Liver (tissue), 9 donors: ENCODE data around the gene KCNA10. TPM values are rescaled to one million over a fixed set of nuclear protein-coding genes. Genes with fewer than 3 reads are reported as not detected.

Experiments
- DNase-seq: peaks from one replicate; pipeline ENCODE4 v3.0.0-alpha.2; 2017; ENCODE audit warnings: low spot score
- H3K27ac ChIP-seq, 2 donors: one replicate each; pipeline ENCODE4 v1.7.0; 2013; ENCODE audit warnings: inconsistent platforms in 2 of 2, low read length in 2 of 2, control low read depth in 1 of 2, low read depth in 1 of 2, mild to moderate bottlenecking in 1 of 2
- H3K27me3 ChIP-seq, 4 donors: one replicate each; pipeline versions ENCODE4 v1.6.1 to v1.7.0; 2013; ENCODE audit warnings: low read length in 3 of 4, inconsistent platforms in 1 of 4, mild to moderate bottlenecking in 1 of 4, moderate library complexity in 1 of 4; ENCODE audit not compliant: control insufficient read depth in 4 of 4, insufficient read depth in 4 of 4
- H3K36me3 ChIP-seq, 4 donors: one replicate each; pipeline versions ENCODE4 v1.6.1 to v1.7.0; 2013; ENCODE audit warnings: low read length in 3 of 4, mild to moderate bottlenecking in 3 of 4, low read depth in 1 of 4, moderate library complexity in 1 of 4; ENCODE audit not compliant: control insufficient read depth in 4 of 4, insufficient read depth in 3 of 4
- H3K4me1 ChIP-seq, 4 donors: one replicate each; pipeline versions ENCODE4 v1.6.1 to v1.7.0; 2013; ENCODE audit warnings: low read length in 3 of 4, mild to moderate bottlenecking in 3 of 4, moderate library complexity in 1 of 4; ENCODE audit not compliant: control insufficient read depth in 4 of 4, insufficient read depth in 4 of 4
- H3K4me3 ChIP-seq, 3 donors: one replicate each; pipeline versions ENCODE4 v1.6.1 to v1.7.0; 2013; ENCODE audit warnings: low read length in 3 of 3, control low read depth in 1 of 3, low read depth in 1 of 3, mild to moderate bottlenecking in 1 of 3
- H3K9ac ChIP-seq, 2 donors: one replicate each; pipeline ENCODE4 v1.7.0; 2013; ENCODE audit warnings: low read length in 2 of 2, mild to moderate bottlenecking in 2 of 2, moderate library complexity in 2 of 2, control low read depth in 1 of 2, low read depth in 1 of 2
- H3K9me3 ChIP-seq, 4 donors: one replicate each; pipeline versions ENCODE4 v1.6.1 to v1.7.0; 2013; ENCODE audit warnings: low read length in 3 of 4; ENCODE audit not compliant: control insufficient read depth in 4 of 4
- EGR1 ChIP-seq, 2 donors: IDR thresholded peaks; 2 replicates each; pipeline ENCODE4 v1.6.1; 2016 to 2018; ENCODE audit warnings: antibody characterized with exemption in 2 of 2, low read depth in 2 of 2
- FOXA1 ChIP-seq: IDR thresholded peaks from 2 replicates; pipeline ENCODE4 v1.6.1; 2016; ENCODE audit warnings: antibody characterized with exemption
- FOXA2 ChIP-seq: IDR thresholded peaks from 2 replicates; pipeline ENCODE4 v1.6.1; 2016; ENCODE audit warnings: antibody characterized with exemption
- GABPA ChIP-seq, 2 donors: IDR thresholded peaks in 1 of 2; conservative IDR thresholded peaks in 1 of 2; 2 replicates each; pipeline ENCODE4 v1.6.1; 2016; ENCODE audit warnings: antibody characterized with exemption in 2 of 2, mild to moderate bottlenecking in 1 of 2, moderate library complexity in 1 of 2
- HNF4A ChIP-seq, 2 donors: conservative IDR thresholded peaks; 2 replicates each; pipeline ENCODE4 v1.6.1; 2016; ENCODE audit warnings: antibody characterized with exemption in 2 of 2, mild to moderate bottlenecking in 2 of 2
- HNF4G ChIP-seq: IDR thresholded peaks from 2 replicates; pipeline ENCODE4 v1.6.1; 2016; ENCODE audit warnings: antibody characterized with exemption
- NR2F2 ChIP-seq: IDR thresholded peaks from 2 replicates; pipeline ENCODE4 v1.6.1; 2016; ENCODE audit warnings: antibody characterized with exemption
- RAD21 ChIP-seq, 2 donors: IDR thresholded peaks; 2 replicates each; pipeline ENCODE4 v1.6.1; 2016; ENCODE audit warnings: antibody characterized with exemption in 2 of 2, mild to moderate bottlenecking in 2 of 2
- RXRA ChIP-seq, 2 donors: IDR thresholded peaks; 2 replicates each; pipeline ENCODE4 v1.6.1; 2017 to 2018; ENCODE audit warnings: antibody characterized with exemption in 2 of 2, mild to moderate bottlenecking in 1 of 2
- SP1 ChIP-seq: IDR thresholded peaks from 2 replicates; pipeline ENCODE4 v1.6.1; 2018; ENCODE audit warnings: antibody characterized with exemption, mild to moderate bottlenecking
- TAF1 ChIP-seq: conservative IDR thresholded peaks from 2 replicates; pipeline ENCODE4 v1.6.1; 2016; ENCODE audit warnings: antibody characterized with exemption, mild to moderate bottlenecking
- YY1 ChIP-seq: IDR thresholded peaks from 2 replicates; pipeline ENCODE4 v1.6.1; 2016; ENCODE audit warnings: antibody characterized with exemption, mild to moderate bottlenecking
- WGBS: extraction: QIAGEN DNeasy Blood & Tissue Kit; methylation state at CpG from one replicate; pipeline ENCODE4 v1.1.7; 2013; 5-methylcytosine and 5-hydroxymethylcytosine counted together
- polyA plus RNA-seq, 2 donors: library from polyadenylated mRNA; stranded (reverse) in 1 of 2; unstranded in 1 of 2; fragments of 200-250 nt in 1 of 2; fragments of >200 nt in 1 of 2; fragmentation: Nextera tagmentation in 1 of 2; extraction: Ambion mirVana in 1 of 2; gene quantifications; one replicate each; pipeline versions ENCODE4 v1.2.1 to v1.2.3, GENCODE V29; 2013 to 2015
- total RNA-seq, 2 donors: library from RNA; depleted of rRNA; stranded (reverse); fragments of >200 nt; gene quantifications; one replicate each; pipeline ENCODE4 v1.2.3, GENCODE V29; 2014
- TF ChIP-seq, protein P1 (sequence below): IDR thresholded peaks from 2 replicates; pipeline ENCODE4 v1.6.1; 2016; ENCODE audit warnings: antibody characterized with exemption
- TF ChIP-seq, protein P2 (sequence below): IDR thresholded peaks from 2 replicates; pipeline ENCODE4 v1.6.1; 2016; ENCODE audit warnings: antibody characterized with exemption
- TF ChIP-seq, protein P3 (sequence below): IDR thresholded peaks from 2 replicates; pipeline ENCODE4 v1.6.1; 2016; ENCODE audit warnings: antibody characterized with exemption
- TF ChIP-seq, protein P4 (sequence below): IDR thresholded peaks from 2 replicates; pipeline ENCODE4 v1.6.1; 2016; ENCODE audit warnings: antibody characterized with exemption, mild to moderate bottlenecking
- TF ChIP-seq, protein P5 (sequence below): fragments of 150-350 bp; IDR thresholded peaks from 2 replicates; pipeline ENCODE4 v1.5.1; 2017; ENCODE audit warnings: improper control_type of control experiment, low read depth, low read length; ENCODE audit not compliant: missing input control
- donor health status: healthy.
- donor health status: healthy.
- donor health status: healthy.
- donor health status: healthy.
- donor health status: healthy.

Gene KCNA10
- total and polyA plus RNA-seq, 4 donors: not detected

DNA sequence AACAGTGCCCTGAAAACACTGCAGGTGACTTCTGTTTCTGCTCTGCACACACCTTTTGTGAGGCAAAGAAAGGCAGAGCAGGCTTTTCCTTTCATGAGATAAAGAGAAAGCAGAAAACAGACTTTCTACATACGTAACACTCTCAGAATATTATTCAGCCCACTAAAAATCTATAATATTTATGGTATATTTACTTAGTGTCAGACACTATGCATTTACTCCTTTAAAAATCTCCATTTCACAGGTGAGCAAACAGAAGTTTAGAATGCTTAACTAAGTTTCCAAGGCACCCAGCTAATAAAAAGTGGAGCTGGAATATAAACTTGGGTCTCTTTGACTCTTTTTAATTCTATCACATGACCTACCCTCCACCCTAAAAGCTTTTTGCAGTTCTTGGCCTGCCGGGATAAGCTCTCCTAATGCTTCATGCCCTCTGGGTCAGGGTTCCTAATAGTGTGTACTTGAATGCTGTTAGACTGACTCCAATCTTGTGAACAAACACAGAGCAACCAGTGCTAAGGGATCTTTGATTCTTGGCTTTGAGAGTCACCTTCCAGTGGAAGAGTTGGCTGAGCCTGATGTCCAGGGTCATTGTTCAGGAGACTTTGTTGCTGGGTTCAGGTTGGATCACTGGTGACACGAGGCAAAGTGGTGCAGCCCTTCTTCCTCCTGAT, 40.9 kb downstream of the KCNA10 start:
- TF ChIP-seq TAF1: no peak
- Histone ChIP-seq H3K4me3 (no peak overlapping the region), H3K9ac (no peak overlapping the region), H3K27me3 (no peaks in the 10 kb centered on the region), H3K27ac (no peak overlapping the region), H3K4me1 (peaks cover 0 to 2% (median under 1%) of the 10 kb centered on the region in 4 donors), H3K36me3 (no peaks in the 10 kb centered on the region), H3K9me3 (no peaks in the 10 kb centered on the region)
- DNase-seq: no peak
- 56% methylated on average over 3 of the region's 3 CpGs for WGBS

DNA sequence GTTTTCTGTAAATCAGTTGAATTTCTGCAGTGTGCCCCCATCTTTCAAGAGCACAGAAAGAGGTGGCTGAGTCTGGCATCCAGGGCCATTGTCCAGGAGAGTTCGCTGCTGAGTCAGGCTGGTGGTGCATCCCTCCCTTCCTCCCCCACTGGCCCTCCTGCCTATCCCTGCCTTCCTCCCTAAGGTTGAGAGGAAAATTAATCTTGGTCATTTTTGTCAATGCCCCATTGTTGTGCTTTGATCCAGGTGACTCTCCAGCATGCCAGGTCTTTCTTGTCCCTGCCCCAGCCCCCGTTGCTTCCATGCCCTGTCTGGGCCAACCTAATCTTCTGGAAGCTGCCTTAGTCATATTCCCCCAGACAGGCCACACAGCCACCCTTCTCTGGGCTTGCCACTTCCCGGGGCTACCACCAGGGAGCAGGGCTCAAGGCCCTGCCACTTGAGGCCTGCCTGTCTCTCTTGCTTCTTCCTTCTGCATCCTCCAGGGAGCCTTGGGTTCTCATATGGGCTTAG, 41.5 kb downstream of the KCNA10 start:
- Histone ChIP-seq H3K36me3 (no peaks in the 10 kb centered on the region), H3K9me3 (no peaks in the 10 kb centered on the region), H3K9ac (no peak overlapping the region), H3K27me3 (no peaks in the 10 kb centered on the region), H3K4me1 (peaks cover 0 to 2% (median 0%) of the 10 kb centered on the region in 4 donors), H3K4me3 (no peak overlapping the region), H3K27ac (no peak overlapping the region)
- no peak for DNase-seq
- WGBS: 85% methylated on average over 3 of the region's 3 CpGs
- TF ChIP-seq GABPA (IDR thresholded peaks at IDR 0.05 in 1 of 2, conservative IDR thresholded peaks at IDR 0.05 in 1 of 2) (no peak), RXRA (IDR thresholded peaks at IDR 0.05) (no peak), FOXA1 (no peak), YY1 (no peak)
- TF ChIP-seq, protein P1, sequence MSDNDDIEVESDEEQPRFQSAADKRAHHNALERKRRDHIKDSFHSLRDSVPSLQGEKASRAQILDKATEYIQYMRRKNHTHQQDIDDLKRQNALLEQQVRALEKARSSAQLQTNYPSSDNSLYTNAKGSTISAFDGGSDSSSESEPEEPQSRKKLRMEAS: no peak
- TF ChIP-seq, protein P2, sequence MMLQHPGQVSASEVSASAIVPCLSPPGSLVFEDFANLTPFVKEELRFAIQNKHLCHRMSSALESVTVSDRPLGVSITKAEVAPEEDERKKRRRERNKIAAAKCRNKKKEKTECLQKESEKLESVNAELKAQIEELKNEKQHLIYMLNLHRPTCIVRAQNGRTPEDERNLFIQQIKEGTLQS: no peak
- TF ChIP-seq, protein P3, sequence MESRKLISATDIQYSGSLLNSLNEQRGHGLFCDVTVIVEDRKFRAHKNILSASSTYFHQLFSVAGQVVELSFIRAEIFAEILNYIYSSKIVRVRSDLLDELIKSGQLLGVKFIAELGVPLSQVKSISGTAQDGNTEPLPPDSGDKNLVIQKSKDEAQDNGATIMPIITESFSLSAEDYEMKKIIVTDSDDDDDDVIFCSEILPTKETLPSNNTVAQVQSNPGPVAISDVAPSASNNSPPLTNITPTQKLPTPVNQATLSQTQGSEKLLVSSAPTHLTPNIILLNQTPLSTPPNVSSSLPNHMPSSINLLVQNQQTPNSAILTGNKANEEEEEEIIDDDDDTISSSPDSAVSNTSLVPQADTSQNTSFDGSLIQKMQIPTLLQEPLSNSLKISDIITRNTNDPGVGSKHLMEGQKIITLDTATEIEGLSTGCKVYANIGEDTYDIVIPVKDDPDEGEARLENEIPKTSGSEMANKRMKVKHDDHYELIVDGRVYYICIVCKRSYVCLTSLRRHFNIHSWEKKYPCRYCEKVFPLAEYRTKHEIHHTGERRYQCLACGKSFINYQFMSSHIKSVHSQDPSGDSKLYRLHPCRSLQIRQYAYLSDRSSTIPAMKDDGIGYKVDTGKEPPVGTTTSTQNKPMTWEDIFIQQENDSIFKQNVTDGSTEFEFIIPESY: no peak
- TF ChIP-seq, protein P4, sequence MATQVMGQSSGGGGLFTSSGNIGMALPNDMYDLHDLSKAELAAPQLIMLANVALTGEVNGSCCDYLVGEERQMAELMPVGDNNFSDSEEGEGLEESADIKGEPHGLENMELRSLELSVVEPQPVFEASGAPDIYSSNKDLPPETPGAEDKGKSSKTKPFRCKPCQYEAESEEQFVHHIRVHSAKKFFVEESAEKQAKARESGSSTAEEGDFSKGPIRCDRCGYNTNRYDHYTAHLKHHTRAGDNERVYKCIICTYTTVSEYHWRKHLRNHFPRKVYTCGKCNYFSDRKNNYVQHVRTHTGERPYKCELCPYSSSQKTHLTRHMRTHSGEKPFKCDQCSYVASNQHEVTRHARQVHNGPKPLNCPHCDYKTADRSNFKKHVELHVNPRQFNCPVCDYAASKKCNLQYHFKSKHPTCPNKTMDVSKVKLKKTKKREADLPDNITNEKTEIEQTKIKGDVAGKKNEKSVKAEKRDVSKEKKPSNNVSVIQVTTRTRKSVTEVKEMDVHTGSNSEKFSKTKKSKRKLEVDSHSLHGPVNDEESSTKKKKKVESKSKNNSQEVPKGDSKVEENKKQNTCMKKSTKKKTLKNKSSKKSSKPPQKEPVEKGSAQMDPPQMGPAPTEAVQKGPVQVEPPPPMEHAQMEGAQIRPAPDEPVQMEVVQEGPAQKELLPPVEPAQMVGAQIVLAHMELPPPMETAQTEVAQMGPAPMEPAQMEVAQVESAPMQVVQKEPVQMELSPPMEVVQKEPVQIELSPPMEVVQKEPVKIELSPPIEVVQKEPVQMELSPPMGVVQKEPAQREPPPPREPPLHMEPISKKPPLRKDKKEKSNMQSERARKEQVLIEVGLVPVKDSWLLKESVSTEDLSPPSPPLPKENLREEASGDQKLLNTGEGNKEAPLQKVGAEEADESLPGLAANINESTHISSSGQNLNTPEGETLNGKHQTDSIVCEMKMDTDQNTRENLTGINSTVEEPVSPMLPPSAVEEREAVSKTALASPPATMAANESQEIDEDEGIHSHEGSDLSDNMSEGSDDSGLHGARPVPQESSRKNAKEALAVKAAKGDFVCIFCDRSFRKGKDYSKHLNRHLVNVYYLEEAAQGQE: no peak

DNA sequence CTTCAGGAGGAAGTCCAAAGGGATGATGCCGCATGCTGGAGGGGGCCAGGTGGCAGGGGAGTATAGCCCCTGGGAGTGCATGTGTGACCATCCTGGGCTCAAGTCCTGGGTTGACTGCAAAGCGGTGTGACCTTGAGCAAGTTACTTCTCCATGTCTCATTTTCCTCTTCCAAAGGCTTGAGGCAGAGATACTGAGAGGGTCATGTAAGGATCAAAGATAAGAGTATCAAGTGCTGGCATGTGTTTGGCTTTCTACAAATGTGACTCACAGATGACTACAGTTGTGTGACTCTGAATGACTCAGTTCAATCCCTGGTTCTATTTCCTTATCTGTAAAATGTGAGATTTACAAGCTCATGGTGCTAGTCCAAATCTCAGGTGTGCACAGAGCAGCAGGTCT, 41.9 kb downstream of the KCNA10 start:
- Histone ChIP-seq H3K27ac (no peak overlapping the region), H3K36me3 (no peaks in the 10 kb centered on the region), H3K9ac (no peak overlapping the region), H3K9me3 (no peaks in the 10 kb centered on the region), H3K4me1 (no peaks in the 10 kb centered on the region), H3K4me3 (no peak overlapping the region), H3K27me3 (no peaks in the 10 kb centered on the region)
- WGBS: 88% methylated on average over 2 of the region's 2 CpGs
- DNase-seq: no peak
- TF ChIP-seq, protein P5, sequence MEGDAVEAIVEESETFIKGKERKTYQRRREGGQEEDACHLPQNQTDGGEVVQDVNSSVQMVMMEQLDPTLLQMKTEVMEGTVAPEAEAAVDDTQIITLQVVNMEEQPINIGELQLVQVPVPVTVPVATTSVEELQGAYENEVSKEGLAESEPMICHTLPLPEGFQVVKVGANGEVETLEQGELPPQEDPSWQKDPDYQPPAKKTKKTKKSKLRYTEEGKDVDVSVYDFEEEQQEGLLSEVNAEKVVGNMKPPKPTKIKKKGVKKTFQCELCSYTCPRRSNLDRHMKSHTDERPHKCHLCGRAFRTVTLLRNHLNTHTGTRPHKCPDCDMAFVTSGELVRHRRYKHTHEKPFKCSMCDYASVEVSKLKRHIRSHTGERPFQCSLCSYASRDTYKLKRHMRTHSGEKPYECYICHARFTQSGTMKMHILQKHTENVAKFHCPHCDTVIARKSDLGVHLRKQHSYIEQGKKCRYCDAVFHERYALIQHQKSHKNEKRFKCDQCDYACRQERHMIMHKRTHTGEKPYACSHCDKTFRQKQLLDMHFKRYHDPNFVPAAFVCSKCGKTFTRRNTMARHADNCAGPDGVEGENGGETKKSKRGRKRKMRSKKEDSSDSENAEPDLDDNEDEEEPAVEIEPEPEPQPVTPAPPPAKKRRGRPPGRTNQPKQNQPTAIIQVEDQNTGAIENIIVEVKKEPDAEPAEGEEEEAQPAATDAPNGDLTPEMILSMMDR: no peak
- TF ChIP-seq YY1: no peak
- TF ChIP-seq, protein P2: no peak
- no peak for TF ChIP-seq EGR1 (IDR thresholded peaks at IDR 0.05; ENCODE audit: low read depth in 2 of 2)
- no peak for TF ChIP-seq HNF4G
- TF ChIP-seq, protein P3: no peak
- no peak for TF ChIP-seq FOXA1
- no peak for TF ChIP-seq FOXA2
- TF ChIP-seq HNF4A (conservative IDR thresholded peaks at IDR 0.05): no peak
- TF ChIP-seq NR2F2: no peak
- no peak for TF ChIP-seq SP1
- TF ChIP-seq RAD21 (IDR thresholded peaks at IDR 0.05): no peak
